Erythroblast (primary cell): ENCODE measurements around the gene PDGFRB.

ENCODE experiments used
- GATA1 ChIP-seq: IDR thresholded peaks from 2 replicates; pipeline ENCODE4 v1.6.1; 2011; ENCODE audit warnings: low read depth, mild to moderate bottlenecking, control low read depth, low read length, moderate library complexity
- POLR2A ChIP-seq: IDR thresholded peaks from 2 replicates; pipeline ENCODE4 v1.6.1; 2011; ENCODE audit warnings: mild to moderate bottlenecking, low read length

- TF ChIP-seq POLR2A: no peak
- no peak for TF ChIP-seq GATA1
Measured at GRCh38 chr5:150105928-150106615, 49.6 kb downstream of the PDGFRB start.
